ENCODE results near the gene RPL38.

GRCh38 chr17:74235911-74236371 lies 32.5 kb downstream of the RPL38 start:
- TF ChIP-seq CTCF (IDR thresholded peaks at IDR 0.05): no peak
- no peak for TF ChIP-seq ZFX (IDR thresholded peaks at IDR 0.05; ENCODE audit: borderline replicate concordance)

Data from 22Rv1 (cell line).